PC-9 (cell line): Measurements from ENCODE around the gene HEY2.

Experiments used
- CTCF ChIP-seq: fragments of 200-600 bp; sonication (generic); conservative IDR thresholded peaks from 2 replicates; pipeline ENCODE4 v1.6.1; 2017; ENCODE audit warnings: mixed run types, antibody characterized with exemption, mild to moderate bottlenecking, moderate library complexity
- EZH2 ChIP-seq: fragments of 200-600 bp; sonication (generic); IDR thresholded peaks from 2 replicates; pipeline ENCODE4 v1.8.0; 2017; ENCODE audit warnings: antibody characterized with exemption, low read depth

DNA sequence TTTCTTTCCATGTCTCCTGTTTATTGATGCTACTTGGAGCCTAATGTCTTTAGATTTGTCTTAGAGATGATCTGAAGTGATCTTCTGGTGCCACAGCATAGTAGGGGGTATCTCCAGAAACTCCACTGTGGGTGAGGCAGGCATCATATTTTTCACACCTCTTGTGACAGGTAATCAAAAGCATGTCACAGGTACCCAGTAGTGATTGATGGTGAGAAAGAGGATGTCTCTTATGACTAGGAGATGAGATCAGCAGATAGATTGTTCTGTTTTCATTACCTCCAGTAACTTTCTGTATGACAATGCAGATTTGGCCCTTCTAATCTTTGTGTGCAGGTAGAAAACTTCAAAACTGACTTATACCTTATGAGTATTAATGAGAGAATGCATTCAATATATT is 54.8 kb downstream of the HEY2 start:
- TF ChIP-seq CTCF (no peak), EZH2 (no peak)
